ENCODE data around the gene PKNOX2. TPM values are rescaled to one million over a fixed set of nuclear protein-coding genes. Genes with fewer than 3 reads are reported as not detected.
A peak's percentile ranks its signal among the peaks of the same experiment; 100 is the strongest.

PKNOX2 gene
- total and polyA plus RNA-seq, 3 experiments from 2014 or later, result not detected

DNA sequence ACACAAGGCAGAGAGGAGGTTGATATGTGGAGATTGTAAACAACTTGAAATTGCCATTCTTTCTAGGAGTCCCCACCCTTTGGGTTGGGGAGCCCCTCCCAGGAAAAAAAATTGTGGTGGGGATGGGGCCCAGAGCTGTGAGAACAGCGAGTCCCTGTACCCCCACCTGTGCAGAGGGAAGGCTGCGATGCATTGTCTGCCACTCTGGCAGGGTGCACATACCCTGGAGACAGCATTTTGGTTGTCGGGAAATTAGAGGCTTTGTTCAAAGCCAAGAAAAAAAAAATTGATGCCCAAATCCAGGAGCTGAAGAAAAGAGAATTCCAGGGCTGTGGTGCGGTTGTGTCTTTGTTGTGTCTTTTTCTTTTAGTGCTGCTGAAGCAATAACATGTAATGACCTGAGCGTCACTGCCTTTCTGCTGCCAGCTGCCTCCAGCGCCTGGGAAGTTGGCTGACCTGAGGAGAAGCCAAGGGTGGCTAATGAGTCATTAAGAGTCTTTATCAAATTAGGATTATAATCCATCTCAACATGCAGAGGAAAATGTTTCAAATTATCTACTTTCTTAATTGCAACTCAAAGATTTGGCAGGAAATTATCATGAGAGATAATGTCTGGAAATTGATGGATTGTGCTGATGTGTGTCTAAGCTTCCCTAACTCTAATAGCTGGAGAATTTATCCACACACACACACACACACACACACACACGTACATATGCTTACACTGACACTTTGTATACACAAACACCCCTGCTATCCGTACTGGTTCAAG, 8.0 kb upstream of the PKNOX2 start:
- H3K9me3 Mint-ChIP-seq, result no peaks in the 10 kb centered on the region
- CTCF ChIA-PET, result no interaction called here
- Histone ChIP-seq H3K4me3 (ENCODE audit: low read length) (no peak overlapping the region), H3K27me3 (ENCODE audit: insufficient read depth, low read length, poor library complexity, severe bottlenecking) (no peaks in the 10 kb centered on the region), H3K36me3 (ENCODE audit: insufficient read depth, low read length) (no peaks in the 10 kb centered on the region), H3K27ac (ENCODE audit: low read depth, low read length) (no peak overlapping the region), H3K9me3 (ENCODE audit: low read length) (no peaks in the 10 kb centered on the region), H3K4me1 (ENCODE audit: insufficient read depth, low read length) (no peaks in the 10 kb centered on the region)
- no peak for DNase-seq
- POLR2A ChIA-PET, result no interaction called here
- peaks cover 0 to 3% (median 0%) of the 10 kb centered on the region in 3 donors for H3K36me3 Mint-ChIP-seq
- H3K4me1 Mint-ChIP-seq, result no peaks in the 10 kb centered on the region
- H3K27ac Mint-ChIP-seq, result no peak overlapping the region
- no peak overlapping the region for H3K4me3 Mint-ChIP-seq
- peaks cover 30 to 67% of the 10 kb centered on the region in 2 donors for H3K27me3 Mint-ChIP-seq

GRCh38 chr11:125157118-125157733, 7.3 kb upstream of the PKNOX2 start:
- Mint-ChIP-seq H3K27ac (no peak overlapping the region), H3K36me3 (peaks cover 0 to 3% (median 0%) of the 10 kb centered on the region in 3 donors), H3K4me1 (no peaks in the 10 kb centered on the region), H3K9me3 (no peaks in the 10 kb centered on the region), H3K27me3 (peaks cover 30 to 74% of the 10 kb centered on the region in 2 donors), H3K4me3 (no peak overlapping the region)
- ChIA-PET CTCF (no interaction called here), POLR2A (no interaction called here)
- H3K27me3 ChIP-seq (ENCODE audit: insufficient read depth, low read length, poor library complexity, severe bottlenecking), result no peaks in the 10 kb centered on the region
- H3K9me3 ChIP-seq (ENCODE audit: low read length), result no peaks in the 10 kb centered on the region
- no peak for DNase-seq
- H3K36me3 ChIP-seq (ENCODE audit: insufficient read depth, low read length), result no peaks in the 10 kb centered on the region
- H3K4me3 ChIP-seq (ENCODE audit: low read length), result no peak overlapping the region
- no peaks in the 10 kb centered on the region for H3K4me1 ChIP-seq (ENCODE audit: insufficient read depth, low read length)
- H3K27ac ChIP-seq (ENCODE audit: low read depth, low read length), result no peak overlapping the region

GRCh38 chr11:125157953-125158680, 6.4 kb upstream of the PKNOX2 start:
- no peaks in the 10 kb centered on the region for H3K36me3 ChIP-seq (ENCODE audit: insufficient read depth, low read length)
- H3K4me3 ChIP-seq (ENCODE audit: low read length), result no peak overlapping the region
- CTCF ChIA-PET, result no interaction called here
- no peaks in the 10 kb centered on the region for H3K4me1 ChIP-seq (ENCODE audit: insufficient read depth, low read length)
- H3K27me3 ChIP-seq (ENCODE audit: insufficient read depth, low read length, poor library complexity, severe bottlenecking), result no peaks in the 10 kb centered on the region
- POLR2A ChIA-PET, result no interaction called here
- no peaks in the 10 kb centered on the region for H3K9me3 ChIP-seq (ENCODE audit: low read length)
- H3K27me3 Mint-ChIP-seq, result peaks cover 30 to 81% of the 10 kb centered on the region in 2 donors
- H3K9me3 Mint-ChIP-seq, result no peaks in the 10 kb centered on the region
- peak overlapping the region in 1 of 7 donors; percentile 48 for H3K4me3 Mint-ChIP-seq
- peaks cover 0 to 3% (median 0%) of the 10 kb centered on the region in 3 donors for H3K36me3 Mint-ChIP-seq
- H3K27ac Mint-ChIP-seq, result no peak overlapping the region
- no peak for DNase-seq
- H3K4me1 Mint-ChIP-seq, result no peaks in the 10 kb centered on the region
- H3K27ac ChIP-seq (ENCODE audit: low read depth, low read length), result no peak overlapping the region

DNA sequence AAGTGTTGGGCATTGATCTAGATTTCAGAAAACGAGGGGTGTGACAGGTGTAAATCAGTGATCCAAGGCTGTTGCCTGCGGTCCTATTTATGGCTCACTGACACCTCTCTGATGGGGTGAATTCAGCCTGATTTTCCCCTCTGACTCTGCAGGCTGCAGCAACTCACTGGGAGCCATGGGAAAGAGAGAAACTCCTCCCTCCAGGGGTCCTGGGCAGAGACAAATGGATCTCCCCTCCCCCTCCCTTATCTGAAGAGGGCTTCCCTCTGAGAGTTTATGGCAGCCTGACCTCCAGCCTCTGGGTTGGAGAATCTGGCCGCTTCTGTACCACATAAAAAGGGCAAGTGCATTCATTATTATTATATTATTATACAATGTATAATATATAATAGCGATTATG, 1.8 kb upstream of the PKNOX2 start:
- Mint-ChIP-seq H3K27me3 (peaks cover 36 to 72% of the 10 kb centered on the region in 2 donors), H3K4me1 (peaks cover 17 to 28% (median 19%) of the 10 kb centered on the region in 3 donors), H3K4me3 (peak overlapping the region in 2 of 7 donors; percentile 29 to 39), H3K27ac (no peak overlapping the region), H3K36me3 (no peaks in the 10 kb centered on the region), H3K9me3 (peaks cover 0 to 5% (median 0%) of the 10 kb centered on the region in 5 donors)
- H3K4me1 ChIP-seq (ENCODE audit: insufficient read depth, low read length), result peaks cover 16% of the 10 kb centered on the region
- peaks cover 23% of the 10 kb centered on the region for H3K27me3 ChIP-seq (ENCODE audit: insufficient read depth, low read length, poor library complexity, severe bottlenecking)
- H3K9me3 ChIP-seq (ENCODE audit: low read length), result no peaks in the 10 kb centered on the region
- no peak overlapping the region for H3K4me3 ChIP-seq (ENCODE audit: low read length)
- H3K36me3 ChIP-seq (ENCODE audit: insufficient read depth, low read length), result no peaks in the 10 kb centered on the region
- H3K27ac ChIP-seq (ENCODE audit: low read depth, low read length), result no peak overlapping the region
- POLR2A ChIA-PET, result no interaction called here
- CTCF ChIA-PET, result interaction anchor here (1.7 kb wide), 1 partner anchor 20 kb away, joined by 8 read pairs; no protein-coding TSS in a partner anchor
- no peak for DNase-seq

DNA sequence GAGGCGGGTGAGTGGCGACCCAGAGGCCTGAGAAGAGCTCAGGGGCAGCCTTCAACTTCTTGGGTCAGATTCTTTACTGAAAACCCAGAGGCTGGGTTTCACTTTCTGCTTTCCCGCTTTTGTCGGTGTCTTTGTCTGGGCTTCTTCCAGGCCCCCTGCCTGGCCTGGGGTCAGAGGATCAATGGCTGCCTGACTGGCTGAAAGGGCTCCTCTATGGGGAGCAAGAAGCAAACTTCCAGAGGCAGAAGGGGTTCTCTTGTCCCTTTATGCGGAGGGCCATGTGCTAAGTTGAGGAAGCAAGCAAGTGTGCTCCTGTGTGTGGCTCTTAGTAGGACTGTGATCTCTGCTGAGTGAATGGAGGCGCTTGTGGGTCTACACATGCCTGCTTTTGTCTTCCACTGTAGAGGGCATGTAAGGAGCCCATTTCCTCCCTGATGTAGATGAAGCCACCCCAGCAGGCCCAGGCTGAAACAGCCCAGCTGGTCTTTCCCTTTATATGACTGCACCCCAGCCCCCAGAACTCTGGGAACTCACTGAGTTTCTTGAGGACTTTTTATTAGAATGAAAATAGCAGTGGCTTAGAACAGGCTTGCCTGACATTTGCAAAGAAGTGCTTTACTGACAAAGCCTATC, 1.0 kb upstream of the PKNOX2 start:
- peaks cover 17 to 31% (median 19%) of the 10 kb centered on the region in 3 donors for H3K4me1 Mint-ChIP-seq
- peaks cover 41 to 74% of the 10 kb centered on the region in 2 donors for H3K27me3 Mint-ChIP-seq
- ChIA-PET POLR2A (no interaction called here), CTCF (interaction anchor here (0.9 to 1.7 kb wide), 2 partner anchors 21 to 210 kb away, joined by 3 to 8 read pairs; partner anchors contain the start of gene CCDC15)
- H3K4me3 Mint-ChIP-seq, result peak overlapping the region; percentile 41 to 89 (median 76)
- peak overlapping the region in 1 of 8 donors; percentile 64 for H3K27ac Mint-ChIP-seq
- Histone ChIP-seq H3K9me3 (ENCODE audit: low read length) (no peaks in the 10 kb centered on the region), H3K36me3 (ENCODE audit: insufficient read depth, low read length) (no peaks in the 10 kb centered on the region), H3K4me3 (ENCODE audit: low read length) (no peak overlapping the region), H3K27ac (ENCODE audit: low read depth, low read length) (no peak overlapping the region), H3K4me1 (ENCODE audit: insufficient read depth, low read length) (peaks cover 16% of the 10 kb centered on the region), H3K27me3 (ENCODE audit: insufficient read depth, low read length, poor library complexity, severe bottlenecking) (peaks cover 31% of the 10 kb centered on the region)
- no peak for DNase-seq
- peaks cover 0 to 5% (median 0%) of the 10 kb centered on the region in 5 donors for H3K9me3 Mint-ChIP-seq
- no peaks in the 10 kb centered on the region for H3K36me3 Mint-ChIP-seq

DNA sequence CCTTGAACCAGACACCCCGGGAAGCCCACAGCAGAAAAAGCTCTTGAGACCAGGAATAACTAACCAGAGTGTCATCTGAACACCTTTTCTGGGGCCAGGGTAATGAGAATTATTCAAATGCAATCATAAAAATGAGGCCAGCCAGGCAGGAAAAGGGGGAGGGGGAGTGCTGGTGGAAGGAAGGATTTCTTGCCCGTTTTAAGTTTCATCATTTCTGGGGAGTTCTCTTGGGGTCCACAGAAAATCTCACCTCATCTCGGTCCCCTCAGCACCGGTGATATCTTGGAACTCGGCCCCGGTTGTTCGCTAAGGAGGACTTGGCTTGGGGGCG, 495 bp upstream of the PKNOX2 start:
- H3K4me1 Mint-ChIP-seq, result peaks cover 17 to 31% (median 19%) of the 10 kb centered on the region in 3 donors
- H3K9me3 ChIP-seq (ENCODE audit: low read length), result no peaks in the 10 kb centered on the region
- peak overlapping the region in 1 of 8 donors; percentile 64 for H3K27ac Mint-ChIP-seq
- no peaks in the 10 kb centered on the region for H3K36me3 ChIP-seq (ENCODE audit: insufficient read depth, low read length)
- H3K36me3 Mint-ChIP-seq, result no peaks in the 10 kb centered on the region
- H3K27me3 Mint-ChIP-seq, result peaks cover 45 to 79% of the 10 kb centered on the region in 2 donors
- H3K4me3 Mint-ChIP-seq, result peak overlapping the region; percentile 41 to 89 (median 76)
- peaks cover 36% of the 10 kb centered on the region for H3K27me3 ChIP-seq (ENCODE audit: insufficient read depth, low read length, poor library complexity, severe bottlenecking)
- peaks cover 16% of the 10 kb centered on the region for H3K4me1 ChIP-seq (ENCODE audit: insufficient read depth, low read length)
- H3K4me3 ChIP-seq (ENCODE audit: low read length), result no peak overlapping the region
- DNase-seq, result no peak
- peaks cover 0 to 5% (median 0%) of the 10 kb centered on the region in 5 donors for H3K9me3 Mint-ChIP-seq
- H3K27ac ChIP-seq (ENCODE audit: low read depth, low read length), result no peak overlapping the region
- ChIA-PET POLR2A (no interaction called here), CTCF (interaction anchor here (0.9 to 1.2 kb wide), 3 partner anchors 15 to 210 kb away, joined by 3 to 5 read pairs (median 3); partner anchors contain the start of gene CCDC15)

DNA sequence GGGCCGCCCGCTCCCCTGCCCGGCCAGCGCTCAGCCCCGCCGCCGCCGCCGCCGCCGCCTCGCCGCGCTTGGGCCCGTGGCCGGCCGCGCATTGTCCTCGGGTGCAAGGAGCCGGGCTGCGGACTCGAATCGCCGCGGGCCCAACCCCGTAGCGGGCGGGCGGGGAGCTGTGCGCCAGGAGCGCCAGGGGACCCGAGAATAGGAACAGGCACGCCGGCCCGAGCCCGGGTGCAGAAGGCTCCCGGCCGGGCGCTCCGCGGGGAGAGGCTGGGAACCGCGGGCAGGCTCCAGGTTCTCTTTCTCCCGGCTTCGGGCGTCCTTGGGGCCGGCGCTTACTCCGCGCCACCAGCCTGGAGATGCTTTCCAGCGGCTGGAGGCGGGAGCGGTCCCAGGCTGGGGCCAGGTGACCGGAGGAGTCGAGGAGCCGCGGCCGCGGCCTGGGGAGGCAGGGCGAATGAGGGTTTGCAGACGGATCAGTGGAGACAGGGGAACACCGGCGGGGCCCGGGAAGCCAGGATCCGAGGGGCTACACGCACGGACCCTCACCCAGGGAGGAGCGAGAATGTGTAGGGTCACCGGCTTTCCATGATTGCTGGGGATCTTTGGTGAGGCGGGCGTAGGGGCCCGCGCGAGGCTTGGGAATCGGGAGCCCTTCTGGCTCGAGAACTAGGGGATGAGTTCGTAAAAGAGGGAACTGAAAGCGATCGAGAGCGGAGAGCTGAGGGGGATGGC, 726 bp downstream of the PKNOX2 start:
- Mint-ChIP-seq H3K36me3 (no peaks in the 10 kb centered on the region), H3K9me3 (peaks cover 0 to 5% (median 0%) of the 10 kb centered on the region in 5 donors), H3K27ac (peak overlapping the region in 1 of 8 donors; percentile 72), H3K4me3 (peak overlapping the region; percentile 70 to 95 (median 86)), H3K4me1 (peaks cover 17 to 31% (median 19%) of the 10 kb centered on the region in 3 donors), H3K27me3 (peaks cover 51 to 83% of the 10 kb centered on the region in 2 donors)
- DNase-seq, result peak in 1 of 5 donors; percentile 10
- Histone ChIP-seq H3K36me3 (ENCODE audit: insufficient read depth, low read length) (no peaks in the 10 kb centered on the region), H3K9me3 (ENCODE audit: low read length) (no peaks in the 10 kb centered on the region), H3K4me1 (ENCODE audit: insufficient read depth, low read length) (peaks cover 16% of the 10 kb centered on the region), H3K4me3 (ENCODE audit: low read length) (peak overlapping the region; percentile 43), H3K27me3 (ENCODE audit: insufficient read depth, low read length, poor library complexity, severe bottlenecking) (peaks cover 47% of the 10 kb centered on the region), H3K27ac (ENCODE audit: low read depth, low read length) (no peak overlapping the region)
- CTCF ChIA-PET, result interaction anchor here (1.0 to 1.2 kb wide), 2 partner anchors 16 to 59 kb away, joined by 3 to 5 read pairs; no protein-coding TSS in a partner anchor
- POLR2A ChIA-PET, result no interaction called here
